Neural progenitor cell (in vitro differentiated cells): ENCODE results near the gene SPDYE3.

ENCODE experiments used
- EZH2 ChIP-seq: fragments of 200-600 bp; sonication (generic); IDR thresholded peaks from 2 replicates; pipeline ENCODE4 v1.6.1; 2017; ENCODE audit warnings: antibody characterized with exemption, mild to moderate bottlenecking, moderate library complexity
- EZH2phosphoT487 ChIP-seq: fragments of 200-600 bp; sonication (generic); IDR thresholded peaks from 2 replicates; pipeline ENCODE4 v1.6.1; 2017; ENCODE audit warnings: antibody characterized with exemption
- TF ChIP-seq, protein P1 (sequence below): fragments of 200-600 bp; sonication (generic); IDR thresholded peaks from 2 replicates; pipeline ENCODE4 v1.5.1; 2017; ENCODE audit warnings: antibody characterized with exemption, mild to moderate bottlenecking

DNA sequence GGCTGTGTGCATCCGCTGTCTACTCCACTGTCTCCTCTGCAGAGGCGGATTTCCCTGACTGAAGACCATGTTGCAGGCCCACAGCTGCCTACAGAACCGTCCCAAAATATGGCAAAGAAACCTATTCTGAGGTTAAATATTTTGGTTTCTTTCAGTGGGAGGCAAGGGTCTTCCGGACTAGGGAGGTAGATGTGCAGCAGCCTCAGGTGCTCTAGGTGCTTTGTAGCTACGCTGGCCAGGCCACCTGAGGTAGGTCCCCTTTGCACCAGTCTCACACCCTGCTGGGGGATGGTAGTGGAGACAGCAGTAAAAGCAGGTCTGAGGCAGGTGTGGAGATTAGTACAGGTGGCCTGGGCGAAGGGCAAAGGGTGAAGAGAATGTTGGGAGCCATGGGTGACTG is 42.3 kb downstream of the SPDYE3 start:
- TF ChIP-seq, protein P1, sequence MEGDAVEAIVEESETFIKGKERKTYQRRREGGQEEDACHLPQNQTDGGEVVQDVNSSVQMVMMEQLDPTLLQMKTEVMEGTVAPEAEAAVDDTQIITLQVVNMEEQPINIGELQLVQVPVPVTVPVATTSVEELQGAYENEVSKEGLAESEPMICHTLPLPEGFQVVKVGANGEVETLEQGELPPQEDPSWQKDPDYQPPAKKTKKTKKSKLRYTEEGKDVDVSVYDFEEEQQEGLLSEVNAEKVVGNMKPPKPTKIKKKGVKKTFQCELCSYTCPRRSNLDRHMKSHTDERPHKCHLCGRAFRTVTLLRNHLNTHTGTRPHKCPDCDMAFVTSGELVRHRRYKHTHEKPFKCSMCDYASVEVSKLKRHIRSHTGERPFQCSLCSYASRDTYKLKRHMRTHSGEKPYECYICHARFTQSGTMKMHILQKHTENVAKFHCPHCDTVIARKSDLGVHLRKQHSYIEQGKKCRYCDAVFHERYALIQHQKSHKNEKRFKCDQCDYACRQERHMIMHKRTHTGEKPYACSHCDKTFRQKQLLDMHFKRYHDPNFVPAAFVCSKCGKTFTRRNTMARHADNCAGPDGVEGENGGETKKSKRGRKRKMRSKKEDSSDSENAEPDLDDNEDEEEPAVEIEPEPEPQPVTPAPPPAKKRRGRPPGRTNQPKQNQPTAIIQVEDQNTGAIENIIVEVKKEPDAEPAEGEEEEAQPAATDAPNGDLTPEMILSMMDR: no peak
- no peak for TF ChIP-seq EZH2
- no peak for TF ChIP-seq EZH2phosphoT487
